GM23248 (cell line): ENCODE results near the gene CYB5D1.

Experiments
- EZH2 ChIP-seq: fragments of 200-600 bp; sonication (generic); IDR thresholded peaks from 2 replicates; pipeline ENCODE4 v1.6.1; 2018; ENCODE audit warnings: antibody characterized with exemption, mild to moderate bottlenecking; ENCODE audit not compliant: insufficient read depth, poor library complexity, severe bottlenecking
- EZH2phosphoT487 ChIP-seq: fragments of 200-600 bp; sonication (generic); IDR thresholded peaks from 2 replicates; pipeline ENCODE4 v1.6.1; 2018; ENCODE audit warnings: antibody characterized with exemption, moderate library complexity, mild to moderate bottlenecking, low read depth; ENCODE audit not compliant: insufficient read depth

DNA sequence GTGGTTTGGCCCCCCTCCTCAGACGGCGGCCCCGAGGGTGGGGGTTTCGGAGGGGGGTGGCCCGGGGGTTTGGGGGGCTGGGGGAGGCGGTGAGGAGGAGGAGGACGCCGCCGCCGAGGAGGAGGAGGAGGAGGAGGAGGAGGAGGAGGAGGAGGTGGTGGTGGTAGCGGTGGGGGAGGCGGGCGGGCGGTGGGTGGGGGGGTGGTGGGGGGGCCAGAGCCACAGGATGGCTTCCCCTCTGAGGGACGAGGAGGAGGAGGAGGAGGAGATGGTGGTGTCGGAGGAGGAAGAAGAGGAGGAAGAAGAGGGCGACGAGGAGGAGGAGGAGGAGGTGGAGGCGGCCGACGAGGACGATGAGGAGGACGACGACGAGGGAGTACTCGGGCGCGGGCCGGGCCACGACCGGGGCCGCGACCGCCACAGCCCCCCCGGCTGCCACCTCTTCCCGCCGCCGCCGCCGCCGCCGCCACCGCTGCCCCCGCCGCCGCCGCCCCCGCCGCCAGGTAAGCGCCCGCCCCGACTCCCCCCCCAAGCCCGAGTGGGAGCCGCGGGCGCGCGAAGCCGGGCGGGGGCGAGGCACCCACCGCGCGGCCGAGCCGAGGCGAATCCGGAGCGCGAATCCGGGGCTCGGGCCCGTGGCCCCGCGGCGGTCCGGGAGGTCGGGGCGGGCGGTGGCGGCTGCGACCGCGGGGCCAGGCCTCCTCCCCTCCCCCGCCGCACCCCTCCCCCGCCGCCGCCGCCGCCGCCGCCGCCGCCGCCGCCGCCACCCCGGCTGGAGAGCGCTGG is 27.0 kb downstream of the CYB5D1 start:
- TF ChIP-seq EZH2 (no peak), EZH2phosphoT487 (no peak)
